GM23338 (cell line): ENCODE results near the gene WNT6.

Experiments
- CREB1 ChIP-seq: fragments of 250-450 bp; sonication (Bioruptor Pico); IDR thresholded peaks from 2 replicates; pipeline ENCODE4 v1.5.0; 2020; ENCODE audit warnings: low read depth, mild to moderate bottlenecking, moderate library complexity
- EZH2 ChIP-seq: fragments of 200-600 bp; sonication (generic); IDR thresholded peaks from one replicate; pipeline ENCODE4 v1.8.0; 2017; ENCODE audit warnings: antibody characterized with exemption, mild to moderate bottlenecking, low read depth; ENCODE audit not compliant: unreplicated experiment
- EZH2phosphoT487 ChIP-seq: fragments of 200-600 bp; sonication (generic); IDR thresholded peaks from one replicate; pipeline ENCODE4 v1.8.1; 2018; ENCODE audit warnings: antibody characterized with exemption; ENCODE audit not compliant: unreplicated experiment
- JUNB ChIP-seq: IDR thresholded peaks from one replicate; pipeline ENCODE4 v1.6.1; 2016; ENCODE audit warnings: antibody characterized with exemption; ENCODE audit not compliant: unreplicated experiment
- NANOG ChIP-seq: IDR thresholded peaks from 2 replicates; pipeline ENCODE4 v1.6.1; 2016; ENCODE audit warnings: antibody characterized with exemption, borderline replicate concordance
- POLR2AphosphoS5 ChIP-seq: IDR thresholded peaks from 2 replicates; pipeline ENCODE4 v1.6.1; 2016; ENCODE audit warnings: antibody characterized with exemption, low read depth
- STAT1 ChIP-seq: IDR thresholded peaks from one replicate; pipeline ENCODE4 v1.6.1; 2016; ENCODE audit warnings: antibody characterized with exemption; ENCODE audit not compliant: unreplicated experiment
- ZNF114 ChIP-seq: fragments of 250-450 bp; sonication (Bioruptor Pico); IDR thresholded peaks from 2 replicates; pipeline ENCODE4 v1.5.0; 2020; ENCODE audit warnings: mild to moderate bottlenecking, moderate library complexity
- TF ChIP-seq, protein P1 (sequence below), 2 experiments: fragments of 200-600 bp in 1 of 2; sonication (generic) in 1 of 2; conservative IDR thresholded peaks; 2 replicates each; pipeline versions ENCODE4 v1.5.1 to v1.6.1; 2016 to 2017; ENCODE audit warnings: antibody characterized with exemption in 2 of 2, low read depth in 2 of 2, mild to moderate bottlenecking in 2 of 2, moderate library complexity in 1 of 2
- TF ChIP-seq, protein P2 (sequence below): IDR thresholded peaks from one replicate; pipeline ENCODE4 v1.6.1; 2018; ENCODE audit warnings: antibody characterized with exemption; ENCODE audit not compliant: unreplicated experiment
- TF ChIP-seq, protein P3 (sequence below): IDR thresholded peaks from 2 replicates; pipeline ENCODE4 v1.6.1; 2016; ENCODE audit warnings: antibody characterized with exemption

DNA sequence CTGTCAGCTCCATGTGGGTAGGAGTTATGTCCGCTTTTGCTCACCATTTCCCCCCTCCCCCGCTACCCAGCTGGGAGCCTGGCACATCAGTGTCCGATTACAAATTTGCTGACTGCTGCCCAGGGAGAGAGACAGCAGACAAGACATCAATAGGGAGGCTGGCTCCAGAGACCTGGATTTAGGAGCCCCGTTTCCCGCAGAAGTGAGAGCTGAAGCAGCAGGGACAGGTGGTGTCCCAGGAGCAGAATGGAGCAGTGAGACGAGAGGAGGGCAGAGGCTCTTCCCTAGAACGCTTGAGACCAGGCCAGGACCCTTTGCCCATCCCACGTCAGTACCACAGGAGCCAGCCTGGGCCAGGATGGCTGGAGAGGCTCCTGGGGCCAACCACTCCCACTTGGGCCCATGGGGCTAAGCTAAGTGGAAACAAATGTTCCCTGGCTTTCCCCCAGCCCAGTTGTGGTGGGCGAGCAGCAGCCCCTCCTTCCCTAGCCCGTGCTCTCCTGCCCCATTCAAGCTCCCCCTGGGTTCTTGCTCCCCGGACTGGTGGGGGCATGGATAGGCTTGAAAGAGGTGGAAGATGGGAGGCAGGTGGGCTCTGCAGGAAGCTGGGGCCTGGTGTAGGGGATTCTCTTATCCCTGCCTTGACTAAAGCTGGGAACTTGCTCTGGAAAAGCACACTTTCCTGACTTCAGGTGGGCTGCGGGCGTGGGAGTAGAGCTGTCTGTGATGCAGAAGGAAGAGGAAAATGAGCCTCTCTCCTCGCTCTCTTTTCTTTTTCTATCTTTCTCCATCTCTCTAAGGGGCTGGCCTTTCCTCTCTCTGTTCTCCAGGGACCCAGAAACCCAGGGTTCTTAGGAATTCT lies 4.1 kb upstream of the WNT6 start:
- TF ChIP-seq, protein P1, sequence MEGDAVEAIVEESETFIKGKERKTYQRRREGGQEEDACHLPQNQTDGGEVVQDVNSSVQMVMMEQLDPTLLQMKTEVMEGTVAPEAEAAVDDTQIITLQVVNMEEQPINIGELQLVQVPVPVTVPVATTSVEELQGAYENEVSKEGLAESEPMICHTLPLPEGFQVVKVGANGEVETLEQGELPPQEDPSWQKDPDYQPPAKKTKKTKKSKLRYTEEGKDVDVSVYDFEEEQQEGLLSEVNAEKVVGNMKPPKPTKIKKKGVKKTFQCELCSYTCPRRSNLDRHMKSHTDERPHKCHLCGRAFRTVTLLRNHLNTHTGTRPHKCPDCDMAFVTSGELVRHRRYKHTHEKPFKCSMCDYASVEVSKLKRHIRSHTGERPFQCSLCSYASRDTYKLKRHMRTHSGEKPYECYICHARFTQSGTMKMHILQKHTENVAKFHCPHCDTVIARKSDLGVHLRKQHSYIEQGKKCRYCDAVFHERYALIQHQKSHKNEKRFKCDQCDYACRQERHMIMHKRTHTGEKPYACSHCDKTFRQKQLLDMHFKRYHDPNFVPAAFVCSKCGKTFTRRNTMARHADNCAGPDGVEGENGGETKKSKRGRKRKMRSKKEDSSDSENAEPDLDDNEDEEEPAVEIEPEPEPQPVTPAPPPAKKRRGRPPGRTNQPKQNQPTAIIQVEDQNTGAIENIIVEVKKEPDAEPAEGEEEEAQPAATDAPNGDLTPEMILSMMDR (conservative IDR thresholded peaks at IDR 0.05; ENCODE audit: low read depth in 2 of 2) = no peak
- TF ChIP-seq POLR2AphosphoS5 (no peak), CREB1 (CRISPR knock-in tag) (no peak), EZH2 (peak; percentile 45), EZH2phosphoT487 (no peak), JUNB (no peak), STAT1 (no peak), ZNF114 (CRISPR knock-in tag) (no peak), NANOG (no peak)
- TF ChIP-seq, protein P2, sequence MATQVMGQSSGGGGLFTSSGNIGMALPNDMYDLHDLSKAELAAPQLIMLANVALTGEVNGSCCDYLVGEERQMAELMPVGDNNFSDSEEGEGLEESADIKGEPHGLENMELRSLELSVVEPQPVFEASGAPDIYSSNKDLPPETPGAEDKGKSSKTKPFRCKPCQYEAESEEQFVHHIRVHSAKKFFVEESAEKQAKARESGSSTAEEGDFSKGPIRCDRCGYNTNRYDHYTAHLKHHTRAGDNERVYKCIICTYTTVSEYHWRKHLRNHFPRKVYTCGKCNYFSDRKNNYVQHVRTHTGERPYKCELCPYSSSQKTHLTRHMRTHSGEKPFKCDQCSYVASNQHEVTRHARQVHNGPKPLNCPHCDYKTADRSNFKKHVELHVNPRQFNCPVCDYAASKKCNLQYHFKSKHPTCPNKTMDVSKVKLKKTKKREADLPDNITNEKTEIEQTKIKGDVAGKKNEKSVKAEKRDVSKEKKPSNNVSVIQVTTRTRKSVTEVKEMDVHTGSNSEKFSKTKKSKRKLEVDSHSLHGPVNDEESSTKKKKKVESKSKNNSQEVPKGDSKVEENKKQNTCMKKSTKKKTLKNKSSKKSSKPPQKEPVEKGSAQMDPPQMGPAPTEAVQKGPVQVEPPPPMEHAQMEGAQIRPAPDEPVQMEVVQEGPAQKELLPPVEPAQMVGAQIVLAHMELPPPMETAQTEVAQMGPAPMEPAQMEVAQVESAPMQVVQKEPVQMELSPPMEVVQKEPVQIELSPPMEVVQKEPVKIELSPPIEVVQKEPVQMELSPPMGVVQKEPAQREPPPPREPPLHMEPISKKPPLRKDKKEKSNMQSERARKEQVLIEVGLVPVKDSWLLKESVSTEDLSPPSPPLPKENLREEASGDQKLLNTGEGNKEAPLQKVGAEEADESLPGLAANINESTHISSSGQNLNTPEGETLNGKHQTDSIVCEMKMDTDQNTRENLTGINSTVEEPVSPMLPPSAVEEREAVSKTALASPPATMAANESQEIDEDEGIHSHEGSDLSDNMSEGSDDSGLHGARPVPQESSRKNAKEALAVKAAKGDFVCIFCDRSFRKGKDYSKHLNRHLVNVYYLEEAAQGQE = no peak
- TF ChIP-seq, protein P3, sequence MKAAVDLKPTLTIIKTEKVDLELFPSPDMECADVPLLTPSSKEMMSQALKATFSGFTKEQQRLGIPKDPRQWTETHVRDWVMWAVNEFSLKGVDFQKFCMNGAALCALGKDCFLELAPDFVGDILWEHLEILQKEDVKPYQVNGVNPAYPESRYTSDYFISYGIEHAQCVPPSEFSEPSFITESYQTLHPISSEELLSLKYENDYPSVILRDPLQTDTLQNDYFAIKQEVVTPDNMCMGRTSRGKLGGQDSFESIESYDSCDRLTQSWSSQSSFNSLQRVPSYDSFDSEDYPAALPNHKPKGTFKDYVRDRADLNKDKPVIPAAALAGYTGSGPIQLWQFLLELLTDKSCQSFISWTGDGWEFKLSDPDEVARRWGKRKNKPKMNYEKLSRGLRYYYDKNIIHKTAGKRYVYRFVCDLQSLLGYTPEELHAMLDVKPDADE = no peak
